HG02943 (cell line): ENCODE data around the gene MCTP1.
"Not testable (repeated sequence)": the region's sequence is repeated elsewhere in the genome, so short reads cannot be mapped to it uniquely, and the experiment has no call there.

Source experiments
- ATAC-seq: cut with Tn5 transposase; IDR thresholded peaks from one replicate; pipeline ENCODE4 v1.9.1; 2021; ENCODE audit warnings: mild to moderate bottlenecking, low read depth, moderate library complexity; ENCODE audit not compliant: unreplicated experiment

MCTP1 gene

DNA sequence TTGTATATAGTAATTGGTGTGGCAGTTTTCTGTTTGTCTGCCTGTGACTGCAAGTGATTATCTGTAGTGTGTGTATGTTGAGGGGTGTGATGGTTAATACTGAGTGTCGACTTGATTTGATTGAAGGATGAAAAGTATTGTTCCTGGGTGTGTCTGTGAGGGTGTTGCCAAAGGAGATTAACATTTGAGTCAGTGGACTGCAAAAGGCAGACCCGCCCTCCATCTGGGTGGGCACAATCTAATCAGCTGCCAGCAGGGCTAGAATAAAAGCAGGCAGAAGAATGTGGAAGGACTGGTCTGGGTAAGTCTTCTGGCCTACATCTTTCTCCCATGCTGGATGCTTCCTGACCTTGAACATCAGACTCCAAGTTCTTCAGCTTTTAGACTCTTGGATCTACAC, 290.4 kb downstream of the MCTP1 start:
- ATAC-seq = not testable (repeated sequence)

DNA sequence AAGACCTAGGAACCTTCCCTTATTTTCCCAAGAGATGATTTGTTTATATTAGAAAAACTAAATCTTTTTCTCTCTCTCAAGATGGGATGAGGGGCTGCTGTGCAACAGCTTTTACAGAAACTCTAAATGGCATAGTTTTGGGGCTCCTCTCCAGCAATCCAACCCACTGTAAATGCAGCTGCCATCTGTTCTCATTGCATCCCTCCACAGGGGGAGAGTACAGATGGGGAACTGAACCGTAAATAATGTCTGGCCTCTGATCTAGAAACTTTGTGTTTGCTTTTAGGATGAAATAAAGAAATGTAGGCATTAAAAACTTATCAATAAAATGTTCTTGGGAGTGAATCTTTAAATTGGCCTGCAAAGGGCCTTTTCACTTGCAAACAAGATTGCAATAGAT, 291.4 kb downstream of the MCTP1 start:
- ATAC-seq = no peak

DNA sequence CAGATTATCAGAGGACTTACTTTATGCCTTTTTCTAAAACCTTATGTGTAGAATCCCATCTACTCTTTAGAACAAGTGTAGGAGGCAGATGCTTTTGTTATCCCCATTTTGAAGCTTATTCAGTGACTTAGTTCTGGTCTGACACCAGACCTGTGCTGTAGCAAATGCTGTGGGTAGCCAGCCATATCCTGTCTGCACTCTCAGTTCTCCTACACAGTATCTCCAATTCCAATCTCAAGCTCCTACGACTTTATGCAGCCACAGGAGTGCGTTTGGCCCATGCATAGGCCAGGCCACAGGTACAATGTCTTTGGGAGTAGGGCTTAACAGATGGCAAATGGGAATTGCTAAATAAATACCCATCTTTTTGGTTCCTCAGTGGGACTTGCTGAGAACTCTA, 292.6 kb downstream of the MCTP1 start:
- ATAC-seq = no peak

DNA sequence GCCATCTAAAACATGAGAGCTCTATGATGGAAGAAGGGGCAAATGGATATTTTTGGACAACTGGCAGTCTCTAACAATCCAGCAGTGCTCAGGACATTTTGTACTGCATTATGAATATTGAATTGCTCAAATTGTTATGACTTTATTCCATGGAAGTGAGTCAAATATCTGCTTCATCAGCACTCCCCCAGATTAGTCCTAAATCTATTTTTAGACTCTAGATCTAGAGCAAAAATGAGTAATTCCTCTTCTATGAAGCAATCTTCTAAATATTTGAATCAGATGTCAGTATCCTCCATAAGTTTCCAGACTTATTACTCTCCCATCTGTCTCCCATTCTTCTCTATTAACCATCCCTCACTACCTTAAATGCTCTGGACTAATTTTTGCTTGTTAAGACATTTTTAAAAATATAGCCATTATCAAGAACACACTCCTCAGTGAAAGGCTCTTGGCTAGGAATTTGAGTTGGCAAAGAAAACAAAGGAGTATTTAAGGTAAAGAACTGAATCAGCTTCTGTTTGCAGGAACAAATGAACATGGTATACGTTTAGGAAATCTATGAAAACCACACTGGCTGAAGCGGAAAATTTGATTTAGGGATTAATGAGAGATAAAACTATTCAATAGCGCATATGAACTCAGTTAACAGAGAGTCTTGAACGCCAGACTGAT, 300.9 kb downstream of the MCTP1 start:
- no peak for ATAC-seq

DNA sequence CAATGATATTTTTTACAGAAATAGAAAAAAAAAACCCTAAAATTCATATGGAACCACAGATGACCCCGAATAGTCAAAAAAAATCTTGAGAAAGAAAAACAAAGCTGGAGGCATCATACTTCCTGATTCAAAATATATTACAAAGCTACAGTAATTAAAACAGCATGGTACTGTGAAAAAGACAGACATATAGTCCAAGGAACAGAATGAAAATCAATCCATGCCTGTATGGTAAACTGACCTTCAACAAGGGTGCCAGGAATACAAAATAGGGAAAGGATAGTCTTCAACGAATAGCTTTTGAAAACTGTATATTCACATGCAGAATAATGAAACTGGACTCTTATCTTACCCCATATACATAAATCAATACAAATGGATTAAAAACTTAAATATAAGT, 307.5 kb downstream of the MCTP1 start:
- ATAC-seq = no peak

DNA sequence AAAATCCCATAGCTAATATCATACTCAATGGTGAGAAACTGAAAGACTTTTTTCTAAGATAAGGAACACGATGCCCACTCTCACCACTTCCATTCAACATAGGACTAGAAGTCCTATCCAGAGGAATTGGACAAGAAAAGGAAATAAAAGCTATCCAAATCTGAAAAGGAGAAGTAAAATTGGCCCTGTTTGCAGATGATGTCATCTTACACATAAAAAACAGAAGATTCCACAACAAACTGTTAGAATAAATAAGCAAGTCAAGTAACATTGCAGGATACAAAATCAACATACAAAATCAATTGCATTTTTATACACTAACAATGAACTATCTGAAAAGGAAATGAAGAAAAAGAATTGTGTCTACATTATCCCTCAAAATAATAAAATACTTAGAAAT, 308.0 kb downstream of the MCTP1 start:
- ATAC-seq = no peak

DNA sequence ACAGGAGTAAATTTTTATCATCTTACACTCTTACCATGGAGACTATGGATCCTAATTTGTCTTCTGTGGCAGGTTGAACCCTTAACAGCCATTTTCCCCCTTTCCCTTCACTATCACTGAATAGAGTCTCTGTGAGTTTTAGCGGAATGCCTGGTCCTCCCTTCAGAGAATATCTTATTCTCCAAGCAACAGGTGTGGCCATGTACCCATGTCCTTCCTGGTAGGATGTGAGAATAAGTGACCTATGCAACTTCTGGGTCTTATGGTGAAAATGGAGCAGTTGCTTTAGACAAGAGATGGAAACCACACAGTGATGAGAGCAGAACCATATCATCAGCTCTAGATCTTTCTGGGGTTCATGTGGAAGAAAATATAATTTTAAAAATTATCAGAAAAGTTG, 312.6 kb downstream of the MCTP1 start:
- no peak for ATAC-seq

DNA sequence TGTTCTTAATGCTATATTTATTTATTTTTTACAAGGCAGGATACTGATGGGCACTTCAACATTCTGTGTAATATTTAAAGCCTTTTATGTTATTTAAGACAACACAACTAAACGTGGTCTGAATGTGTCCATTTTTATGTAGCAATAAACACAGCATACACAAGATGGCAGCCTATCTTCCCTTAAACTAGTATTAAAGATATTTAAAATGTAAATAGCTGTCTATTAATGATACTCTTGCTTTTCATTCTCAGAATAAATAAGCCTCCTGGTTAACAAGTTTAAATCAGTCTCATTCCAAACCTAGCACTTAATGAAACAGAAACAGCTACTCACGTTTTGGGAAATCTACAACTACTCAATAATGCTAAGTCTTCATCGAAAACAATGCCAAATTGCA, 315.7 kb downstream of the MCTP1 start:
- ATAC-seq = peak; percentile 55

DNA sequence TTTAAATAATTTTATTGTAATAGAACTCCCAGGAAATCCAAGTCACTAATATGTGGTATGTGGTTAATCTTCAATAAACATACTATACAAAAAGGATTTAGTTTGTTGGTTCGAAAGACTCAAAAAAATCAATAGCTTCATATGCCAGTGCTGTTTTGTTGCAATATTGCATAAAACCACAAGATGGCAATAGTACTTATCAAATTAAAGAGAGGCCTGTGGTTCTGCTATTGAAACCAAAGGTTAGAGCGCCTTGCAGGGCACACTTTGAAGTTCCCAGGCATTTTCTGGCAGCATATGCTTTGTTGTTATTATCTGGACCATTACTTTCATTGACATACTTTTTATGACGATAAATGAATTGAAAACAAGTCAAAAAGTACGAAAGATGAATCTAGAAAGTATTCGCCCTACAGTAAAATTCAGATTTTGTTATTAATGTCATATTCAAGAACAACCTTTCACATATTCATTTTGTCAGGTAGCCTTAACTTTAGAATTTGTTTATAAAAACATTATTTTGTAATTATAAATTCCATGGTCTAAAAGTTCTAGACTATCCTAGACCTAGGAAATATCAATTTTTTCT, 316.3 kb downstream of the MCTP1 start:
- ATAC-seq = no peak

DNA sequence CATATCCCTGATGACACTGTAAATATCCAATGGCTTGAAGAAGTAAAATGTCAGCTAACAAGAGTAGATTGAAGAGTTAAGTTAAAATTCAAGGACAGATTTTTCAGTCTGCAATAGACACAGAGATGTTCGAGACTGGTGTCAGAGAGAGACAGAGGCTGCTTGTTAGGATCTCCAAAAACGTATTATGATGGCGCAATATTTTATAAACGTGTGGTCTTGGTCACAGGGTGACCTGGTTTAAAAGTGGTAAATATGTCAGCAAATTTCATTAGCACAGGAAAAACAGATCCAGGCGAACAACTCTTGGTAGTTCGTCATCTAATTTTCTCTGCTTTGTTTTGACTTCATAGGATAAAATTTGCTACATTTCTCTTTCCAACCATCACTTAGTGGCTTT, 317.4 kb downstream of the MCTP1 start:
- no peak for ATAC-seq

DNA sequence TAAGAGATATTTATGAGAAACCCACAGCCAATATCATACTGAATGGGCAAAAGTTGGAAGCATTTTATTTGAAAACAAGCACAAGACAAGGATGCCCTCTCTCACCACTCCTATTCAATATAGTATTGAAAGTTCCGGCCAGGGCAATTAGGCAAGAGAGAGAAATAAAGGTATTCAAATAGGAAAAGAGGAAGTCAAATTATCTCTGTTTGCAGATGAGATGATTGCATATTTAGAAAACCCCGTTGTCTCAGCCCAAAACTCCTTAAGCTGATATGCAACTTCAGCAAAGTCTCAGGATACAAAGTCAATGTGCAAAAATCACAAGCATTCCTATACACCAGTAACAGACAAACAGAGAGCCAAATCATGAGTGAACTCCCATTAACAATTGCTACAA, 325.6 kb downstream of the MCTP1 start:
- not testable (repeated sequence) for ATAC-seq

DNA sequence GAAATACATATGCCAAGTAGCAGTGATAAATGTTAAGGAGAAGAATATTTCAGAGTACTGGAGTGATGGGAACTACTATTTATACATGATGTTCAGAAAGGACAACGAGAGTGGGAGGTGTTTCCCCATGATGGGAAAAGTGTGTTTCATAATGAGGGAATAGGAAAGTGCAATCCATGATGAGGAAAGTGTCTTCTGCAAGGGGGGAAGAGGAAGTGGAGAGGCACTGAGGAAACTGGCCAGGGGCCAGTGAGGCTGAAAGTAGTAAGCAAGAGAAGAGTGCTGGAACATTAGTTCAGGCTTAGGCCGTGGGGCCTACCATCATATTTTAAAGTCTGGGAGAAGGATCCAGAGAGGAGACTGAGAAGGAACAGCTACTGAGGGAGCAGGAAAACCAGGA, 339.2 kb downstream of the MCTP1 start:
- no peak for ATAC-seq

DNA sequence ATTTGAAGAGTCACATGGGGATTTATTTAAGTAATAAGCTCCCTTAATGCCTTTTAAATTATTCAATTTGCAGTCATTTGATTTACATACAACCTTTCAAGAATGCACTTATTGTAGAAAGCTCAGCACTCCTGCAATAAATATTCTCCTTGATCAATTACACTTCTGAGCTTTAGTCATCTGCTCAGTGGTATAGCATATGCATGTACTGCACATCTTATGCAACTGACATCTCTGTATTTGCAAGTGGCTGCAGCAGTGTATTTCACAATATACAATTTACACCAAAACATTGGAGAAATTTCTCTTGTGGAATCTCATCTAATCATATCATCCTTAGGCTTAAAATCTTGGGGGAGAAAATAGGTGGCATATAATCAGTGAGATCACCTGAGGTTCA, 340.7 kb downstream of the MCTP1 start:
- no peak for ATAC-seq

DNA sequence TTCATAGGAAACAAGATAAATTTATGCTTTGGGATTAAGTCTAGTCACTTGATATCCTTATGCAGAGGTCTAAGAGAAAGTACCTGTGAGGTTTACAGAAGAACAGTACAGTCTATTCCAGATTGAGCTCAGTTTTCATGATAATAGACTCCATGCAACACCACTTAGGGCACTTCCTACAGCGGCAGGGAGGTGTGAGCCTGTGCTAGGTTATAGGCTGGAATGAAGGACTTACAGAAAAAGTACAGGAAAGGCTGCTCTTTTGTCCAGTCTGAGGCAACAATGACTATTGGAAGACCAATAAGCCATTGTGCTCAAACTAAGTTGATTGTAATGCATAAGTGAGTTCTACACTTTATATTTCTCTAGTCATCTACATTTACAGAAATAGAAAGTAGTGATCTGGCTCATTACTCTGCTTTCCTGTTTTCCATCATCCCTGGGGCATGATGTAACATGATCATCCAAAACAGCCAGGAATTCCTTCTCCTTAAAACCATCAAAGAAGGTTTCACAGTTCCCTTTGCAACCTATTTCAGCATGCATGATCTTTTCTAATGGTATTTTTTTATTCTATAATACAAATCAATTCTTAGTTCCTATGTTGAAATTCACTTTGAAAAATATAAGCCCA, 343.7 kb downstream of the MCTP1 start:
- no peak for ATAC-seq

DNA sequence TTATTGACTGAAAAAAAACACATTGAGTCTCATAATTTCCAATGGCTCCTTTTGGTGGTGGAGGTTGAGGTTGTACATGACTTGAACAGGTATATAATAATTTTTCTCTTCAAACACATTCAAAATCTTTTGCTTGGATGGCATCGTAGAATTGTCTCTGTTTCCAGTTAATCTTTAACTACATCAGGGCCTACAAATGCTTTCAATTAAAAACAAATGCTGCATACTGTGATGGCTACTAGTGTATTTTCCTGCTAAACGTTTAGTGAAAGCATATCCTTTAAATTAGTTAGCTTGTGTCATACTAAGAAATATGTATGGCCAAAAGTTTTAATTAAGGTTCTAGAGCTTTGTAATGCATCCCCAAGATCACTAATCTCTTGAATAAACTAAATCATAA, 352.6 kb downstream of the MCTP1 start:
- no peak for ATAC-seq

DNA sequence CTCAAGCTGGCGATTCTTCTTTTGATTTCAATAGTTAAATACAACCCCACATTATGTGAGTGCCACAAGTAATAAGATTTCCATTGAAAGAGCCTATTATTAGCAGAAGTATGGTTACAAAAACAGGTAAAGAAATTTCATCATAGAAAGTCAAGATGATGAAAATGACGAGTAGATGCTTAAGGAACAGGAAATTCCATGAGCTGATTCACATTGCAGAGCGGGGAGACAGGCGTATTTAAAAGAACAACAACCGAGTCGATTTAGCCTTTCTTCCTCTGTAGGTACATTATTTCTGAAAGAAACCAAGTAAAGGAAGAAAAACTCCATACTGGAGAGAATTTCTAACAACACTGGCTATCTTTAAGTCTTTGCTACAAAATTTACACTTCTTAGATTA, 356.0 kb downstream of the MCTP1 start:
- no peak for ATAC-seq

DNA sequence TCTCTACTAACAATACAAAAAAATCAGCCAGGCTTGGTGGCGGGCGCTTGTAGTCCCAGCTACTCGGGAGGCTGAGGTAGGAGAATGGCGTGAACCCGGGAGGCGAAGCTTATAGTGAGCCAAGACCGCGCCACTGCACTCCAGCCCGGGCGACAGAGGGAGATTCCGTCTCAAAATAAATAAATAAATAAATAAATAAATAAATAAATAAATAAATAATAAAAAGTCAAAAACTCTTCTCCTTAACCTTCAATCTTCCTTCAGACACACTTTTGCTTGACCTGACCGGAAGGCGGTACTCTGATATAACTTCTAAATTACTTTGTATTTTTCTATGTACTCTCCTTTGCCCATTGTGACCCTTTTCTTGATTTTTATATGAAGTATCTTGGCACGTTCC, 364.3 kb downstream of the MCTP1 start:
- ATAC-seq = no peak

DNA sequence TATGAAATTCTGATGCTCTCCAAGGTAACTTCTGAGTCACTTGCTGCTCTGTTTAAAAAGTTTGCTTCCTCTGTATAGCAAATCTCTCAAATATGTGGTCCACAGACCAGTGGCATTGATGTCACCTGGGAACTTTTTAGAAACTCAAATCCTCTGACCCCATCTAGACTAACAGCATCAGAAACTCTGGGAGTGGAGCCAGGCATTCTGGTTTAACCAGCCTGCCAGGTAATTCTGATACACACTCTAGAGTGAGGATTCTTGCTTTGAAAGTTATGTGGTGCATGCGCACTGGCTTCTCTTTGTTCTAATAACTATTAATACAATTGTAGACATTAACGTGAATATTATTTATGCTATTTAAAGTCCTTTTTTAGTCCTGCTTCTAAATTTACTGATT, 368.3 kb downstream of the MCTP1 start:
- no peak for ATAC-seq

DNA sequence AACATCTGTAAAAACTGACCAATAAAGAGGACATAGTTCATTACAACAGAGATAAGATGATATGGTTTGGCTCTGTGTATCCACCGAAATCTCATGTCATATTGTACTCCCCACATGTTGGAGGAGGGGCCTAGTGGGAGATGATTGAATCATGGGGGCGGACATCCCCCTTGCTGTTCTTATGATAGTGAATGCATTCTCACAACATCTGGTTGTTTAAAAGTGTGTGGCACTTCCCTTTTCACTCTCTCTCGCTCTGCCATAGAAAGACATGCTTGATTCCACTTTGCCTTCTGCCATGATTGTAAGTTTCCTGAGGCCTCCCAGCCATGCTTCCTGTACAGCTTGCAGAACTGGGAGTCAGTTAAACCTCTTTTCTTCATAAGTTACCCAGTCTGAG, 373.6 kb downstream of the MCTP1 start:
- no peak for ATAC-seq

DNA sequence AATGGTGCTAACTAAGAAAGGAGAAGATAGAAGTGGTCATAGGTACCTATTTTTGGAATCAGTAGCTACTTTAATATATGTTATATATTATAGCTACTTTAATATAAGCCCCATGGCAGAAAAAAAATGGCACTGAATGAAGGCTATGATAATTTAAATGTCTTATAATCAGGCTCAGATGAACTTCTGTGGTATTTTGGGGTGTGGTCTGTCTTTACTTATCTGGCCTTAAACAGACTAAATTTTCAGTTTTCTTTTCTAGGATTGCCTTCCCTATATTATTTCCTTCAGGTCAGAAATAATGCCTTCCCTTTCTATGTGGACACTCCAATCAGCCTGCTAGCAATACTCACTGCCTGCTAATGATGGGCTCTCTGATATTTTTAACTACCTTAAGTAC, 374.2 kb downstream of the MCTP1 start:
- ATAC-seq = no peak

DNA sequence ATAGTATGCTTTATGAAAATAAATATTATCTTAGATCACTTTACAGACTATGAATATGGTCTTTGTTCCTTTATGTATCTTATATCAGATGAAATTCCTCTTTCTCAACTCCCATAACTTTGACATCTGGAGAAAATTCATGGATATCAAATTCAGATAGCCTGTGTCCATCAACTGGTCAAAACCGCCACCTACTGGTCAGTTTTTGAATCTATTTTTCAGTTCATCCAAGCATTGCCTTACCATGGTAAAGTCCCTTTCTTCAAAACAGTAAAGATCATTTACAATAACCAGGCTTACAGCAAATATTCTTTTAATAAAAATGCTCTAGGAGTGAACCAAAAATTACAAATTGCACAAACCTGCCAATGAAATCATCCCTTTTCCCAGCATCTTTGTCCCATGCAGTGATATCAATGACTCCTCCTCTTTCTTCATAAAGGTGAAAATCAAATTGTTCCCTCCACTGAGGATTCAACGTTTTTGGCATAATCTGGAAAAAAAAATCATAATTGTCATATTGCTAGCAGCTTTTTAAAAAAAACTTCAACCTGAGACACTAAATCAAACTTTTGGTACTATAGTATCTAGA, 375.9 kb downstream of the MCTP1 start:
- ATAC-seq = no peak

DNA sequence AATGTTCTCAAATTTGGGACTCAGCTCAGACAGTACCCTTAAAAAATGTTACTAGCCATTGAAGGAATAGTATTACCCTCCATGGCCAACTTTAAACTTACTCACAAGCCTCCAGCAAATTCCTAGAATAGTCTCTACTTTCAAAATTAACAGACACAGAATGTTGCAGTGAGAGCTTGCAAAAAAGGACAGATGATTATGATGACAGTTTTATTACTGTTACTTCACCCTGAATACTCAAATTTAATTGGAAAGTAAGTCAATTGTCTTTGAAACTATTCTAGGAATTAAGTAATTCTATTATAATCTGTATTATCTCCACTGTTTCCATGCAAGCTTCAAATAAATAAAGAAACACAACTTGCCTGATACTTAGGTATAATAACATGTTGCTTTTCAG, 378.1 kb downstream of the MCTP1 start:
- ATAC-seq = no peak
